ENCODE results near the gene NUDT16L1. TPM values are rescaled to one million over a fixed set of nuclear protein-coding genes. Genes with fewer than 3 reads are reported as not detected.

NUDT16L1 gene
- total RNA-seq, 2 donors from 2014 or later: 18.7 to 25.4 TPM

DNA sequence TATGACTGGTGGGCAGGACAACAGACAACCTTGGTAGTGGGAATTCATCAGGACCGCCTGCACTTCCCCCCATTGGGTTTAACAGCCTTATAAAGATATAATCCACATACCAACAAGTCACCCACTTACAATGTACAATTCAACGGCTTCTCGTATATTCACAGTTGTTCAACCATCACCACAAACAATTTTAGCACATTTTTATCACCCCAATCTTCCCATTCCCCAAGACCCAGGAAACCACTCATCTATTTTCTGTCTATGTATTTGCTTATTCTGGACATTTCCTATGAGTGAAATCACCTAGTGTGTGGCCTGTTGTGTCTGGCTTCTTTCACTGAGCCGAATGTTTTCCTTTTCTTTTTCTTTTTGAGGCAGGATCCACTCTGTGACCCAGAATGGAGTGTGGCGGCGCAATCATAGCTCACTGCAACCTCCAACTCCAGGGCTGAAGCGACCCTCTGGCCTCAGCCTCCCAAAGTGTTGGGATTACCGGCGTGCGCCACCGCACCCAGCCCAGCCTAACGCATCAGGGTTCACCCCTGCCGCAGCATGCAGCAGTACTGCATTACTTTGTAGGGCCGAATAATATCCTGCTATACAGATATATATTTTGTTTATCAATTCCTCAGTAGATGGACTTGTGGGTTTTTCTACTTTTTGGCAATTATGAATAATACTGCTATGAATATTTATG, 29.9 kb downstream of the NUDT16L1 start:
- DNase-seq (no peak), ATAC-seq (no peak)
- no peak overlapping the region for H3K27ac ChIP-seq
- no peaks in the 10 kb centered on the region for H3K9me3 ChIP-seq
- intact Hi-C loops (cut with DNase I): no loop called here
- TF ChIP-seq, protein P1, sequence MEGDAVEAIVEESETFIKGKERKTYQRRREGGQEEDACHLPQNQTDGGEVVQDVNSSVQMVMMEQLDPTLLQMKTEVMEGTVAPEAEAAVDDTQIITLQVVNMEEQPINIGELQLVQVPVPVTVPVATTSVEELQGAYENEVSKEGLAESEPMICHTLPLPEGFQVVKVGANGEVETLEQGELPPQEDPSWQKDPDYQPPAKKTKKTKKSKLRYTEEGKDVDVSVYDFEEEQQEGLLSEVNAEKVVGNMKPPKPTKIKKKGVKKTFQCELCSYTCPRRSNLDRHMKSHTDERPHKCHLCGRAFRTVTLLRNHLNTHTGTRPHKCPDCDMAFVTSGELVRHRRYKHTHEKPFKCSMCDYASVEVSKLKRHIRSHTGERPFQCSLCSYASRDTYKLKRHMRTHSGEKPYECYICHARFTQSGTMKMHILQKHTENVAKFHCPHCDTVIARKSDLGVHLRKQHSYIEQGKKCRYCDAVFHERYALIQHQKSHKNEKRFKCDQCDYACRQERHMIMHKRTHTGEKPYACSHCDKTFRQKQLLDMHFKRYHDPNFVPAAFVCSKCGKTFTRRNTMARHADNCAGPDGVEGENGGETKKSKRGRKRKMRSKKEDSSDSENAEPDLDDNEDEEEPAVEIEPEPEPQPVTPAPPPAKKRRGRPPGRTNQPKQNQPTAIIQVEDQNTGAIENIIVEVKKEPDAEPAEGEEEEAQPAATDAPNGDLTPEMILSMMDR (IDR thresholded peaks at IDR 0.05): no peak
- no peak for TF ChIP-seq POLR2A (IDR thresholded peaks at IDR 0.05)
- H3K36me3 ChIP-seq (replicated peaks in 1 of 2; ENCODE audit: insufficient read depth in 1 of 2, low read depth in 2 of 2): peaks cover 0 to 8% of the 10 kb centered on the region in 2 donors
- no peak overlapping the region for H3K4me3 ChIP-seq
- WGBS, 2 donors: 93 to 97% methylated on average over 14 of the region's 14 CpGs
- H3K27me3 ChIP-seq: no peaks in the 10 kb centered on the region
- H3K4me1 ChIP-seq: no peaks in the 10 kb centered on the region

DNA sequence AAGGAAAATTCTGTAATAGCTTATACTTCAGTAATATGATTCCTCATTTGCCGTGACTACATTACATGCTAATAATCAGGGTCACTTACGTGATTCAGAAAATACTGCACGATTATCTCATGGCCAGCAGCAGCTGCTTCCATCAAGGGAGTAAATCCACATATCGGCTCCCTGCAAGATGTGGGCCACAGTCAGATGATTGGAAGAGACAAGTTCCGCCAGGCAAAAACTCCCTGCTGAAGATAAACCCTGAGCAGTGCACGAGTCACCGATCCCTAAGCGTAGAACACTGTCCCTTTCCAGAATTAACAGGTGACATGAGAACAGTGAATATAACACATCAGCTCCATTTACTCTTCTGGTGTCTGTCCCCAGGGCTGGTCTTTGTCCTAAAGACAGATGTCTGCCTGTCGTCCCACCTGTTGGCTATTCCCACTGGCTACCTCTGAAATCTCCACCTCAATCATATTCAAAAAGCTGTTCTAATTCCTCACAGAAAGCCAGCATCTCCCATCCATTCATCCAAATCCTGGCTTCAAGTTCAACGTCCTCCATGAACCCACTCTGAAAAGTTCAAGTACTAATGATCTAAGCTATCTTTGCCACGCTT, 31.4 kb downstream of the NUDT16L1 start:
- H3K9me3 ChIP-seq: no peaks in the 10 kb centered on the region
- no peak overlapping the region for H3K27ac ChIP-seq
- H3K4me1 ChIP-seq: no peaks in the 10 kb centered on the region
- 86 to 90% methylated on average over 11 of the region's 11 CpGs for WGBS, 2 donors
- no peak for TF ChIP-seq POLR2A (IDR thresholded peaks at IDR 0.05)
- TF ChIP-seq, protein P1 (IDR thresholded peaks at IDR 0.05): no peak
- no peak overlapping the region for H3K4me3 ChIP-seq
- peaks cover 0 to 8% of the 10 kb centered on the region in 2 donors for H3K36me3 ChIP-seq (replicated peaks in 1 of 2; ENCODE audit: insufficient read depth in 1 of 2, low read depth in 2 of 2)
- no peaks in the 10 kb centered on the region for H3K27me3 ChIP-seq
- DNase-seq (no peak), ATAC-seq (no peak)
- intact Hi-C loops (cut with DNase I): no loop called here

DNA sequence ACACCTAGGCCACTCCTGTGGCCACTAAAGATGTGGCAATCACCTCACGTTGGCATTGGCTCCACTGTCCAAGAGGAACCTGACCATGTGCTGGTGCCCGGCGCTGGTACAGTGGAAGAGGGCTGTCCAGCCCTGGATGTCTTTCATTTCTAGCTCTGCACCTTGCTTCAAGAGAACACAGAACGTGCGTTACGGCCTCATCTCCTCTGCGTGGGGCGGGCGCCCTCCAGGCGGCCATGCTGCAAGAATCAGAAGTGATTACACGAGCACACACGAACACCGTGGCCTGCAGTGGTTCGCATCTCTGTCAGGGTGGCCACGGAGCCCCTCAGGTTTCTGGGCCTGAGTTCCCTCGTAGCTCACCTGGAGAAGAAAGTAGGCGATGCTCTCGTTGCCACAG, 33.3 kb downstream of the NUDT16L1 start:
- H3K9me3 ChIP-seq: no peaks in the 10 kb centered on the region
- H3K27me3 ChIP-seq: no peaks in the 10 kb centered on the region
- TF ChIP-seq POLR2A (IDR thresholded peaks at IDR 0.05): no peak
- TF ChIP-seq, protein P1 (IDR thresholded peaks at IDR 0.05): no peak
- H3K36me3 ChIP-seq (replicated peaks in 1 of 2; ENCODE audit: insufficient read depth in 1 of 2, low read depth in 2 of 2): peaks cover 0 to 10% of the 10 kb centered on the region in 2 donors
- WGBS, 2 donors: 88 to 95% methylated on average over 16 to 18 of the region's 18 CpGs
- no peaks in the 10 kb centered on the region for H3K4me1 ChIP-seq
- no peak overlapping the region for H3K4me3 ChIP-seq
- intact Hi-C loops (cut with DNase I): no loop called here
- ATAC-seq: no peak
- no peak for DNase-seq
- no peak overlapping the region for H3K27ac ChIP-seq

DNA sequence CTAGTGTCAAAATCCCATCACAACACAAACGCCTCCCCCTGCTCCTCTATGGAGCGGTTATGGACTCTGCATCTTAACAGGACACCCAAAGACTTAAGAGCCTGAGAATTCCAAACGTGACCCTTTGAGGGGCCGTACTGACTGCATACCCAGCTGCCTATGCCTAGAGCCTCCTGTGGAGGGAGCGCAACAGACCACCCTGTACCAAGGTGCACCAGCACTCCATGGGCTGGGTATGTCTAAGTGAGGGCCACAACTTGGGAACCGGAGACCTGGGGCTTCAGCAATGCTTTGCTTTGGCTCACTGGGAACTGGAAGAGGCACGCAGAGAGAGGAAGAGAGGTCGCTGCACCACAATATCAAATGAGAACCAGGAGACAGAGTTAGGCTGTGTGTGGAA, 35.3 kb downstream of the NUDT16L1 start:
- intact Hi-C loops (cut with DNase I): no loop called here
- Histone ChIP-seq H3K4me3 (no peak overlapping the region), H3K27ac (no peak overlapping the region), H3K9me3 (no peaks in the 10 kb centered on the region), H3K36me3 (replicated peaks in 1 of 2; ENCODE audit: insufficient read depth in 1 of 2, low read depth in 2 of 2) (peaks cover 0 to 10% of the 10 kb centered on the region in 2 donors), H3K4me1 (peaks cover 4% of the 10 kb centered on the region), H3K27me3 (no peaks in the 10 kb centered on the region)
- 91 to 97% methylated on average over 6 to 8 of the region's 8 CpGs for WGBS, 2 donors
- TF ChIP-seq POLR2A (IDR thresholded peaks at IDR 0.05): no peak
- TF ChIP-seq, protein P1 (IDR thresholded peaks at IDR 0.05): no peak
- no peak for ATAC-seq
- DNase-seq: no peak
